HCT116 (cell line): ENCODE measurements around the gene ATP6V1G3. TPM values are rescaled to one million over a fixed set of nuclear protein-coding genes. Genes with fewer than 3 reads are reported as not detected.

Experiments used
- ATAC-seq: fragments of 200-7000 bp; cut with Tn5 transposase; 2 replicates; pipeline ENCODE4 v1.9.1; 2020; ENCODE audit warnings: mild to moderate bottlenecking, moderate library complexity
- BruUV-seq: library from RNA; stranded (reverse); fragments of 400-500 nt; replicated peaks from 2 replicates; lab custom pipeline; 2021; lab: Mats Ljungman, UMichigan
- CTCF ChIA-PET: fragments of 300-600 bp; sonication (Branson Sonifier 250); formaldehyde crosslinking; loops from one replicate; lab custom pipeline; 2021; ENCODE audit warnings: antibody characterized with exemption; lab: Charles Lee
- POLR2A ChIA-PET: fragments of 300-600, 350-600 bp; sonication (Branson Sonifier 250); formaldehyde crosslinking; loops from one replicate; lab custom pipeline; 2021; ENCODE audit warnings: antibody characterized with exemption; lab: Charles Lee
- RAD21 ChIA-PET, 2 experiments: fragments of 300-600 bp; sonication (Branson Sonifier 250); formaldehyde crosslinking; loops; one replicate each; lab custom pipeline; 2023; ENCODE audit warnings: low total read pairs in 2 of 2; ENCODE audit not compliant: uncharacterized antibody in 2 of 2, unreplicated experiment in 2 of 2, low non-redundant PET in 1 of 2; lab: Charles Lee
- DNase-seq: peaks from one replicate; pipeline ENCODE4 v3.0.0-alpha.2; 2010; ENCODE audit warnings: low read depth, low spot score
- H2AFZ ChIP-seq: fragments of 200-600 bp; shearing (Covaris generic), sonication (generic); 2 replicates; pipeline ENCODE4 v1.6.1; 2017; ENCODE audit warnings: low read depth, mixed run types, mixed read lengths, antibody characterized with exemption, low read length; ENCODE audit not compliant: poor library complexity, severe bottlenecking
- H3K27ac ChIP-seq: 2 replicates; pipeline ENCODE4 v1.5.1; 2012; ENCODE audit warnings: low read depth, low read length
- H3K27me3 ChIP-seq: fragments of 200-600 bp; sonication (generic); 2 replicates; pipeline ENCODE4 v1.6.1; 2016; ENCODE audit warnings: mixed run types, low read length, mixed read lengths; ENCODE audit not compliant: insufficient read depth
- H3K36me3 ChIP-seq, 2 experiments: fragments of 200-500 bp in 1 of 2; fragments of 200-600 bp in 1 of 2; sonication (Bioruptor generic) in 1 of 2; sonication (generic) in 1 of 2; 2 replicates each; pipeline versions ENCODE4 v1.5.1 to v1.6.1; 2014 to 2016; ENCODE audit warnings: low read length in 2 of 2, inconsistent platforms in 1 of 2, mixed read lengths in 1 of 2, mixed run types in 1 of 2; ENCODE audit not compliant: insufficient read depth in 2 of 2, control insufficient read depth in 1 of 2
- H3K4me1 ChIP-seq, 2 experiments: fragments of 200-600 bp in 1 of 2; sonication (generic) in 1 of 2; 2 replicates each; pipeline versions ENCODE4 v1.5.1 to v1.6.1; 2012 to 2017; ENCODE audit warnings: low read length in 2 of 2, inconsistent platforms in 1 of 2, mild to moderate bottlenecking in 1 of 2, mixed read lengths in 1 of 2, mixed run types in 1 of 2, moderate library complexity in 1 of 2; ENCODE audit not compliant: insufficient read depth in 2 of 2, control insufficient read depth in 1 of 2
- H3K4me2 ChIP-seq: fragments of 200-600 bp; sonication (generic); 2 replicates; pipeline ENCODE4 v1.6.1; 2017; ENCODE audit warnings: mixed run types, low read length, mixed read lengths
- H3K4me3 ChIP-seq, 2 experiments: fragments of 200-600 bp in 1 of 2; sonication (generic) in 1 of 2; replicated peaks in 1 of 2; 2 replicates each; pipeline ENCODE4 v1.5.1; 2011 to 2016; ENCODE audit warnings: low read length in 2 of 2, control low read depth in 1 of 2, low read depth in 1 of 2, mild to moderate bottlenecking in 1 of 2, mixed read lengths in 1 of 2, mixed run types in 1 of 2
- H3K79me2 ChIP-seq: fragments of 200-600 bp; sonication (generic); 2 replicates; pipeline ENCODE4 v1.6.1; 2017; ENCODE audit warnings: mild to moderate bottlenecking, mixed run types, low read length, moderate library complexity, mixed read lengths; ENCODE audit not compliant: insufficient read depth
- H3K9ac ChIP-seq: fragments of 200-600 bp; sonication (generic); 2 replicates; pipeline ENCODE4 v1.6.1; 2016; ENCODE audit warnings: low read length, mixed read lengths
- H3K9me2 ChIP-seq: fragments of 200-600 bp; sonication (generic), shearing (Covaris generic); 2 replicates; pipeline ENCODE4 v1.6.1; 2017; ENCODE audit warnings: mixed run types, mild to moderate bottlenecking, moderate library complexity; ENCODE audit not compliant: insufficient read depth
- H3K9me3 ChIP-seq, 2 experiments: fragments of 200-500 bp in 1 of 2; fragments of 200-600 bp in 1 of 2; sonication (Bioruptor generic) in 1 of 2; sonication (generic) in 1 of 2; 2 replicates each; pipeline ENCODE4 v1.6.1; 2014 to 2017; ENCODE audit warnings: low read length in 2 of 2, mixed read lengths in 2 of 2, inconsistent platforms in 1 of 2, low read depth in 1 of 2, mild to moderate bottlenecking in 1 of 2, mixed run types in 1 of 2, moderate library complexity in 1 of 2; ENCODE audit not compliant: control insufficient read depth in 1 of 2, insufficient read depth in 1 of 2
- H4K20me1 ChIP-seq: fragments of 200-600 bp; sonication (generic), shearing (Covaris generic); 2 replicates; pipeline ENCODE4 v1.6.1; 2017; ENCODE audit warnings: mixed run types, mild to moderate bottlenecking, moderate library complexity; ENCODE audit not compliant: insufficient read depth
- MAX ChIP-seq: IDR thresholded peaks from 2 replicates; pipeline ENCODE4 v1.6.1; 2012
- RAD21 ChIP-seq: IDR thresholded peaks from 2 replicates; pipeline ENCODE4 v1.6.1; 2012; ENCODE audit warnings: low read depth, mild to moderate bottlenecking
- REST ChIP-seq: IDR thresholded peaks from 2 replicates; pipeline ENCODE4 v1.6.1; 2012; ENCODE audit warnings: low read depth
- intact Hi-C: fragments of 100-400 bp; cut with micrococcal nuclease; formaldehyde crosslinking; loops from 2 replicates; pipeline ENCODE4 v1.10.0; 2022
- total RNA-seq: library from RNA; stranded (reverse); gene quantifications from one replicate; pipeline ENCODE4 v1.2.1, GENCODE V29; 2021; ENCODE audit not compliant: unreplicated experiment

Gene ATP6V1G3
- total RNA-seq, 1 experiment from 2014 or later: not detected

- Histone ChIP-seq H3K9me2 (no peaks in the 10 kb centered on the region), H3K36me3 (no peaks in the 10 kb centered on the region), H3K4me3 (no peak overlapping the region), H3K27ac (no peak overlapping the region), H3K27me3 (no peaks in the 10 kb centered on the region), H3K4me2 (no peak overlapping the region), H3K9ac (no peak overlapping the region), H3K79me2 (no peaks in the 10 kb centered on the region), H2AFZ (no peak overlapping the region), H3K9me3 (no peaks in the 10 kb centered on the region)
- DNase-seq: no peak
- ChIA-PET CTCF (no interaction called here), POLR2A (no interaction called here), RAD21 (no interaction called here)
- intact Hi-C loops: no loop called here
- no TSS peak for BruUV-seq
- no peak for ATAC-seq
- TF ChIP-seq REST (no peak), MAX (no peak)
- TF ChIP-seq, all 23 proteins: peak for 0
- H4K20me1 ChIP-seq: no peaks in the 10 kb centered on the region
- no peaks in the 10 kb centered on the region for H3K4me1 ChIP-seq
Observed at GRCh38 chr1:198491596-198491995, 48.9 kb downstream of the ATP6V1G3 start.

DNA sequence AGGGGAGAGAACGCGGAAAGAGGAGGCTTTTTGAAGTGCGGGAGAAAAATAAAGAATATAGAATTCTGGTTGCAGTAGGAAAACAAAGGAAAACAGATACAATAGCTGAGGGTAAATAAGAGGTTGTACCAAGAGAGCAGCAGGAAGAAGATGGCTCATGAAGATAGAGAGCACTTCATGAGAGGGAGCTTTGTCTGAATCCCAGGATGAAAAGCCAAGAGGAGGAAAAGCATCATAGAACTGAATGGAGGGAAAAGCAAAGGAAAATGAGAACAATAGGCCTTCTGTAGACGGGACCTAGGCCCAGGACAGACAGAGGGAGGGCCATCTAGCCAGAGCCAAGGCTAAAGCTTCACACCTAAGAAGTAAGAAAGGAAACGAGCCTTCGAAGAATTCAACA, 49.5 kb downstream of the ATP6V1G3 start:
- Histone ChIP-seq H2AFZ (no peak overlapping the region), H3K4me3 (no peak overlapping the region), H3K9me3 (no peaks in the 10 kb centered on the region), H3K9ac (no peak overlapping the region), H3K9me2 (no peaks in the 10 kb centered on the region), H3K4me1 (no peaks in the 10 kb centered on the region), H3K4me2 (no peak overlapping the region), H3K27ac (no peak overlapping the region), H3K79me2 (no peaks in the 10 kb centered on the region), H3K36me3 (no peaks in the 10 kb centered on the region), H4K20me1 (no peaks in the 10 kb centered on the region), H3K27me3 (no peaks in the 10 kb centered on the region)
- intact Hi-C loops: no loop called here
- RAD21 ChIA-PET: no interaction called here
- CTCF ChIA-PET: no interaction called here
- BruUV-seq: no TSS peak
- TF ChIP-seq RAD21: no peak
- DNase-seq (no peak), ATAC-seq (no peak)
- POLR2A ChIA-PET: no interaction called here
